ENCODE data around the gene KEAP1. TPM values are rescaled to one million over a fixed set of nuclear protein-coding genes. Genes with fewer than 3 reads are reported as not detected.
A peak's percentile ranks its signal among the peaks of the same experiment; 100 is the strongest.
"Not testable (repeated sequence)": the region's sequence is repeated elsewhere in the genome, so short reads cannot be mapped to it uniquely, and the experiment has no call there.

KEAP1 gene
- total and polyA plus RNA-seq, 9 of the 15 experiments (the other 6 are each of a cell fraction or from before 2014, with no cell fraction given): 2.1 to 95.6 (median 64.3) TPM

DNA sequence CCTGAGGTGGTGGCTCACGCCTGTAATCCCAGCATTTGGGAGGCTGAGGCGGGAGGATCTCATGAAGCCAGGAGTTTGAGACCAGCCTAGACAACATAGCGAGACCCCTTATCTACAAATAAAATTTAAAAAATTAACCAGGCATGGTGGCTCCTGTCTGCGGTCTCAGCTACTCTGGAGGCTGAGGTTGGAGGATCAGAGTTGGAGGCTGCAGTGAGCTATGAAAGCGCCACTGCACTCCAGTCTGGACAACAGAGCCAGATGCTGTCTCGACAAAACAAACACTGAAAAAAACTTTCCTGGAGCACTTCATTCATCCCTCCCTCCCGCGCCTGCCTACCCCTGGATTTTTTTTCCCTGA is 39.9 kb upstream of the KEAP1 start (continued):
- TF ChIP-seq, protein P1, sequence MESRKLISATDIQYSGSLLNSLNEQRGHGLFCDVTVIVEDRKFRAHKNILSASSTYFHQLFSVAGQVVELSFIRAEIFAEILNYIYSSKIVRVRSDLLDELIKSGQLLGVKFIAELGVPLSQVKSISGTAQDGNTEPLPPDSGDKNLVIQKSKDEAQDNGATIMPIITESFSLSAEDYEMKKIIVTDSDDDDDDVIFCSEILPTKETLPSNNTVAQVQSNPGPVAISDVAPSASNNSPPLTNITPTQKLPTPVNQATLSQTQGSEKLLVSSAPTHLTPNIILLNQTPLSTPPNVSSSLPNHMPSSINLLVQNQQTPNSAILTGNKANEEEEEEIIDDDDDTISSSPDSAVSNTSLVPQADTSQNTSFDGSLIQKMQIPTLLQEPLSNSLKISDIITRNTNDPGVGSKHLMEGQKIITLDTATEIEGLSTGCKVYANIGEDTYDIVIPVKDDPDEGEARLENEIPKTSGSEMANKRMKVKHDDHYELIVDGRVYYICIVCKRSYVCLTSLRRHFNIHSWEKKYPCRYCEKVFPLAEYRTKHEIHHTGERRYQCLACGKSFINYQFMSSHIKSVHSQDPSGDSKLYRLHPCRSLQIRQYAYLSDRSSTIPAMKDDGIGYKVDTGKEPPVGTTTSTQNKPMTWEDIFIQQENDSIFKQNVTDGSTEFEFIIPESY (CRISPR knock-in tag; IDR thresholded peaks at IDR 0.05): peak; percentile 99
- TF ChIP-seq ZNF695 (CRISPR knock-in tag; IDR thresholded peaks at IDR 0.05): no peak
- peak; percentile 91 for TF ChIP-seq ZNF121 (CRISPR knock-in tag; conservative IDR thresholded peaks at IDR 0.05)

DNA sequence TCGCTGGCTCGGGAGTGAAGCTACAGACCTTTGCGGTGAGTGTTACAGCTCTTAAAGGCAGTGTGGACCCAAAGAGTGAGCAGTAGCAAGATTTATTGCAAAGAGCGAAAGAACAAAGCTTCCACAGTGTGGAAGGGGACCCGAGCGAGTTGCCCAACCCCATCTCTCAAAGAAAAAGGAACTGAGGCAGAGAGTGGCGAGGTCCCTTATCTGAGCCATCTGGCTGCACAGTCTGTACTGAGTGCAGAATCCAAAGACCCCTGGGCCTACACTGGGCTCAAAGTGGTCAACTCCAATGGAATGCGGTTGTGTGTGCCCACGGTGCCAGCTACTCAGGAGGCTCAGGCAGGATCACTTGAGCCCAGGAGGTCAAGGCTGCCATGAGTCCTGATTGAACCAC is 35.9 kb upstream of the KEAP1 start:
- H3K9me1 ChIP-seq (ENCODE audit: control insufficient read depth, insufficient read depth, low read length); BruUV-seq (replicated peaks); H3K27ac ChIP-seq (ENCODE audit: extremely low read depth, low read depth, low read length); H4K20me1 ChIP-seq (replicated peaks; ENCODE audit: control insufficient read depth, insufficient read depth, low read length); H3K27me3 ChIP-seq (ENCODE audit: control insufficient read depth in 2 of 2, insufficient read depth in 2 of 2, low read length in 2 of 2); DNase-seq (ENCODE audit: extremely low read depth in 1 of 4, low spot score in 3 of 4); in situ Hi-C loops (cut with MboI); H3K4me3 ChIP-seq; H3K79me2 ChIP-seq (ENCODE audit: control insufficient read depth, insufficient read depth, low read length); H3K36me3 ChIP-seq (ENCODE audit: control insufficient read depth, insufficient read depth, low read length); intact Hi-C loops (cut with micrococcal nuclease); ATAC-seq; H3K9me3 ChIP-seq (replicated peaks; ENCODE audit: control insufficient read depth, insufficient read depth, low read depth, low read length); CTCF ChIA-PET (ENCODE audit: low intra/inter-chr PET ratio); POLR2A ChIA-PET; FAIRE-seq: not testable (repeated sequence)
- H3K9ac ChIP-seq (ENCODE audit: insufficient read depth in 1 of 2, low read depth in 2 of 2, low read length in 2 of 2): peak overlapping the region in 1 of 2 experiments; percentile 75; a peak in 1 of 4 replicates
- H3K4me2 ChIP-seq (ENCODE audit: insufficient read depth, low read length): peak overlapping the region; percentile 12
- H3K4me1 ChIP-seq (replicated peaks in 1 of 2; ENCODE audit: control insufficient read depth in 2 of 2, insufficient read depth in 2 of 2, low read length in 2 of 2): peaks cover 4 to 26% of the 10 kb centered on the region in 2 experiments; a peak in 4 of 5 replicates
- 9% methylated on average over 6 of the region's 9 CpGs for WGBS (ENCODE audit: insufficient coverage, low coverage, missing lambda C conversion rate)
- peak overlapping the region; percentile 40; the same call in 1 of the 2 replicates for H2AFZ ChIP-seq (ENCODE audit: low read depth, low read length)

All from K562 (cell line).